ENCODE data around the gene JAZF1.
"Not testable (repeated sequence)": the region's sequence is repeated elsewhere in the genome, so short reads cannot be mapped to it uniquely, and the experiment has no call there.

The JAZF1 gene

DNA sequence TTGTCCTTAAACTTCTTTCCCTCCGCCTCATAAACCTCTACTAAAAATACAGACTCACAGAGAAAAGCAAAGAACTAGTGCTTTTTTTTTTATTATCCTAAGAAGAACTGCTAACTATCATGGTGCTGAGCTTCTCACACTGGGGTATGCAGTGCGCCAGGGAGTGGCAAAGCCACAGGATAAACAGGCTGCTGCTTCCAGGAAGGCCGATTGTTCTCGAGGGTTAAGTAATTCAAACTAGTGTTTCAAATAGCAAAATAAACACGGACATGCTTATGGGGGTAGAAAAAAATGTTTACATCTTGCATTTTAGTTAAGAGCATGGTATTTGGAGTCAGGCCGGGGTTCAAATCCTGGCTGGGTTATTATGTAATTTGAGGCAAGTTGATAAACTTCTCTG lies 283.6 kb downstream of the JAZF1 start:
- no peak for DNase-seq

DNA sequence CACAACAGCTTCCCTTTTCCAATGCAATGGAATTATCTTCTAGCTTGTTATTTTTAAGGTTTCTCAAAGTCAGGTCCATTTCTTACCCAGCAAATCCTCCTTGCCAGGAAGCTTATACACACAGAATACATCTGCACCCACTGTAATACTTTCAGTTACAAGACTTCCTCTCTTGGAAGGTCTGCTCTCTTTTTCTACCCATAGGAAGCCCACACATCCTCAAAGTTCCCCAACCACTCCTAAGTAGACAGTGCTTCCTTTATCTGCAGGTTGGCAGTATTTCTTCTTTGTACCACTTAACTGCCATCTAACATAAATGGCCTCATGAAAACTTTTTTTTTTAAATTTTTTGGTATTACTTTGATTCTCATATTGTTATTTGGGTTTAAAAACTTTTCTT lies 285.0 kb downstream of the JAZF1 start:
- no peak for DNase-seq

DNA sequence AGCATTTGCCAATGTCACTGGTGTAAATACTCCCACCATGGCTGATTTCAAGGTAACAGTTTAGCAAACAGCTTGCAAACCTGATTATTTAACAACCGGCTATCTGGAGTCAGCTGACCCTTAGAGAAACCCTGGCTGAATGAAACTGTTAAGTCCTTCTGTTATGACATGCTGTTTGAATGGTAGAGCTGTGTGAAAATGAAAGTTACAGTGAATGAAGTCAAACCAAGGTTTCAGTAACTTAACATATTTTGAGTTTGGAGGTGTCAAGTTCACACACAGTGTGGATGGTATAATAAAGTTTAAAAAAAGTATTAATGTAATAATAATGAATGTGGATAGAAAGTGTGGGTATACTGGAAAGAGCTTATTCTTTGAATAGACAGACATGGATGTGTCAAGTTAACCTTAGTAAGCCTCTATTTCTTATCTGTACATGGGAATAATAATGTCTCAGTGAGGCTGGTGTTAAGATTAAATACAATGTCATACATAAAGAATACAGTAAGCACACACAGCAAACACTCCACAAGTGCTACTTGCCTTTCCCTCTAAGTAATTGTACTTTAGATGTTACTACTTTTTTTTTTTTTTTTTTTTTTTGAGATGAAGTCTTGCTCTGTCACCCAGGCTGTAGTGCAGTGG lies 290.3 kb downstream of the JAZF1 start:
- no peak for DNase-seq

DNA sequence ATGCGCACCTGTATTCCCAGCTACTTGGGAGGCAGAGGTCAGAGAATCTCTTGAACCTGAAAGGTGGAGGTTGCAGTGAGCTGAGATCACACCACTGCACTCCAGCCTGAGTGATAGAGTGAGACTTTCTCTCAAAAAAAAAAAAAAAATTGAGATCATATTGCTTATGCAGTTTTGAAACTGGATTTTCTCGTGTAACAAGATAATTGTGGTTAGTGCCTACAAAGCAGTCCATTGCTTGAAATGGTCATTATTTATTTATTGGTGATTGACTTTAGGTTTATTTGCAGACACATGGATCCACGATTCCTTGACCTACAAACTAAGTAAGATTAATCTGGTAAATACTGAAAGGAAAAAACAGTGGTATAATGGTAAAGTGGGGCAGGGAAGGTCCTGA lies 290.8 kb downstream of the JAZF1 start:
- DNase-seq = no peak

DNA sequence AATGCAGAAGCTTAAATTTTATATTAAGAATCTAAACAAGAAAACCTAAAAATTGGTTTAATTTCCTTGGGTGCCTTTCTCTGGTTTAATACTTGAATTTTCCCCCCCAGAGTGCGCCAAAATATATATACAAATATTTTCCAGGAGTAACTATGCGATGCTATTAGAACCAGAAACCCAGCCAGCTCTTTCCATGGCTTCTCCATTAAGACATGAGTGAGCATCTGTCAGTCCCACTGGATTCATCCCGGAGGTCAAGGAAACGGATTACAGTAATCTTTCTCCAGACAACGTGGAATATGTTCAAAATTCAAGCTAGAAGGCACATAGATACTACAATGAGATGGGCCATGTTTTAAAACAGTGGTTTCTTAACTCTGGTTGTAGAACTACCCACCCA lies 291.9 kb downstream of the JAZF1 start:
- DNase-seq = no peak

DNA sequence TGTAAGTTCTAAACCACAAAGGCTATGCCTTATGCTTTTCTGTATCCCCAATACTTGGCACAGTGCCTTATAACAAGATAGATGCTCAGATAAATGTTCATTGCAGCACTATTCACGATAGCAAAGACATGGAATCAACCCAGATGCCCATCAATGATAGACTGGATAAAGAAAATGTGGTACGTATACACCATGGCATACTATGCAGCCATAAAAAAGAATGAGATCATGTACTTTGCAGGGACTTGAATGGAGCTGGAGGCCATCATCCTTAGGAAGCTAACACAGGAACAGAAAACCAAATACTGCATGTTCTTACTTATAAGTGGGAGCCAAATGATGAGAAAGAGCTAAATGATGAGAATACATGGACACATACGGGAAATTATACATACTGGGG lies 293.9 kb downstream of the JAZF1 start:
- not testable (repeated sequence) for DNase-seq

DNA sequence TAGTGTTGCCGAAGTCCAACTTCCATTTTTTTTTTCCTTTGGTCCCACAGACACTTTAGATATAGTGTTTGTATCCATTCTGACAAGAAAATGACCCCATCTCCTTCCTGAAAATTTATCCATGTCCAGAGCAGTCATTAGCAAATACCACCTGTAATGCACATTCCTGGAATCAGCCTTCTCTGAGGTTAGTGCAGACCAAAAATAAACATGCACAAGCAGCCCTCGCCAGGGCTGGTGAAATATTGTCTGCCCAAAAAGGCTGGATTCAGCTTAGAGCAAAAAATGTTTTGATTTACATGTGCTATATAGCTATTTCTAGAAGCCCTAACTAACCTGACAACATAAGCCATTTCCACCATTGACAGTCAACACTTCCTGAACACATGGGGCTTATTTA lies 294.9 kb downstream of the JAZF1 start:
- no peak for DNase-seq

DNA sequence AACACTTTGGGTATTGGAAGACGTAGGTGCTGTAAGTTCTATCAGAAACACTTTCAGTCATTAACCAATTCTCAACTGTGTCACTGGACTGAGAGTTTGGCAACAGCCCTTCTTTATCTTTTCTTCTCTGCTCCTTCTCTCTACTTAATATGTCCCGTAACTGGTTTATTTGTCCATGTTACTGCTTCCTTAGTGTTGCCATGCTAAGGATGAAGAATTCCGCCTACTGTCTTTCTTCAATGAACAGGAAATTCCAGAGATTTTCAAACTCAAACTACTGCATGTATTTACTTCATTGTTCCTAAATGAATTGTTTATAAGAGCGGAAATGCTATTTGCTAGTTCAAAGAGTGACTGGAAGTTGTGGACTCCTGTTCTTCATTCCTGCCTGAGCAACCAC lies 296.9 kb downstream of the JAZF1 start:
- no peak for DNase-seq

DNA sequence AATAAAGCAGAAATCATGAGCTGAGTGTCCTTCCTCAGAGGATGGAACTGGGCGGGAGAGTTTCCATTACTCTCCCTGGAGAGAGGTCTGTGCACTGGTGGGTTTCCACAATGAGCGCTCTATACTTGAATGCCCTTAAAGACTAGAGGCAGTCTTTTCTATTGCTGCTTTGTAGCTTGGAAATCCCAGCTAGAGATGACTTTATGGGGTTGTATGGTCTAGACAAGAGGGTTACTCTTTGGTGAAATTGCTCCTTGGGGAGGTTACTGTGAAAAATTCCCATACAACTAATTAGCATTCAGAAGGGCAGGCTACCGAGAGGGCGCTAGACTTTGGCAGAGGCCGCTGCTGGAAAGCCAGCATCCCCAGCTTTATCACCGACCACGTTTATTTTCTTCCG lies 303.8 kb downstream of the JAZF1 start:
- DNase-seq = no peak

DNA sequence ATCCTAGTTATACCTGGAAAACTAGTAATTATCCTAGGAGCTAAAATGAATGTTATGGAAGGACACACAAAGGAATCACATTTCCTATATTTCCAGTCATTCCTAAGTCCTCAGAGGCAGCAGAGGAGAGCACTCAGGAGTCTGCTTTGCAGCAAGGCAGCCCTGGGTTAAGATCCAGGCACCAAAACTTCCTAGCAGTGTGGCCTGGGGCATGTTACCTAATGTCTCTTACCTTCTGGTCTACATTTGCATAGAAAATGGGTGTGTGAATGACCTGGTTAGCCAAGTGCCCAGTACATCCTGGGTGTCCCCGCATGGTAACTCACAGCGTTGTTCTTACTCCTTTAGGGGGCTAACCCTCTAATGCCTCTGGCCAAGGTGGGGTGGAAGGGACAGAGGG lies 304.8 kb downstream of the JAZF1 start:
- no peak for DNase-seq

DNA sequence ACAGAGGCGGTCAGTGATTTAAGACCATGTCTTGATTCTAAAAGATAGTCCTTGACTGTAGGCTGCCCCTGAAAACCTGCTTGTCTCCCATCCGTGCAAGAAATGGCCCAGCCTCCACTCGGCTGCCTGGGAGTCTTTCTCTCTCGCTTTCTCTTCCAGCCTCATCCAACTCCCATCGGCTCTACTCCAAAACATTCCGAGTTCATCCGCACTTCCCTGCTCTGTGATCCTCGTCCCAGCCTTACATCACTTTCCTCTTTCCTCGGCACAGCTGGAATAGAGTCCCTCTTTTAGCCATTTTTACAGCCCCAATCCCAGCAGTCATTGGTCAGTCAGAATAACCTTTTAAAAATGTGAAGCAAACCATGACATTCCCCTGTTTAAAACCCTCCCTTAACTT lies 305.5 kb downstream of the JAZF1 start:
- DNase-seq = no peak

DNA sequence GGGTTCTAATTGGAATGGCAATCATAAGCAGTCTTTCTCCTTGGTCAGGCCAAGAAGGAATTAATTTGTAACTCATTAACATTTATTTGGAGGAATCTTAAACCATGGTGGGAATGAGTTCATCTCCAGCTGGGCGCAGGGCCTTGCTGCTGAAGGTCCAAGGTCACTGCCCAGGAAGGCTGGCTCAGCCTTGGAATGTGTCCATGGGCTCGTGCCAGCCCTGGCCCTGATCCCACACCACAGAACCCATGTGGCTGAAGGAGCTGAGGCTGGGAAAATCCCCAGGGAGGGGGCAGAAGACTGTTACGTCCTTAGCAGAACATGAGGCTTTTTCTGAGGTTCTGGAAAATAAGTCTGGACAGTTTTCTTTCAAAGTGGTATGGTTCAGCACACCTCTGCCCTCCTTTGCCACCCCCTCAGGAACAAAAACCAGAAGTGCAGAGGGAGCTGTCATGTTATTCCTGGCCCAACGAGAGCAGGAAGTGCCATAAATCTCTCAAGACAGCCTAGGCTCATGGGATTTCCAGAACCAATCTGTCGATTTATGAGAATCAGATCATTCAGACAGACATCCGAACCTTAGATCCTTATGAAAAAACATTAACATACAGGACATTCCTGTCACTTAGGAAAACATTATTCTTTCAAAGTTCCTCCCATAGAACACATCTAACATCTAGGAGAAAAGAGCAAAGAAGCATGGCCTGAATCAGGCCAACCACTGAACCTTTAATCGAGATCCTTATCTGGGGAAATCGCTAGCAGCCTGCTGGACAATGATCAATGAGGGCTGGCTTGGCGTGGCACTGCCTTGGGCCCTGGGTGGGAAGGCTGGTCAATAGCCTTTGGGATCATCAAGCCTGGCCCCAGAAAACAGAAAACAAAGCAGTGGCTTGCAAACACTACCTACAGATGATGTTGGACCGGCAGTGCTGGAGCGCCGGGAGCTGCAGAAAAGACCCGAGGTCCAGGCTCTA lies 306.3 kb downstream of the JAZF1 start:
- no peak for DNase-seq

DNA sequence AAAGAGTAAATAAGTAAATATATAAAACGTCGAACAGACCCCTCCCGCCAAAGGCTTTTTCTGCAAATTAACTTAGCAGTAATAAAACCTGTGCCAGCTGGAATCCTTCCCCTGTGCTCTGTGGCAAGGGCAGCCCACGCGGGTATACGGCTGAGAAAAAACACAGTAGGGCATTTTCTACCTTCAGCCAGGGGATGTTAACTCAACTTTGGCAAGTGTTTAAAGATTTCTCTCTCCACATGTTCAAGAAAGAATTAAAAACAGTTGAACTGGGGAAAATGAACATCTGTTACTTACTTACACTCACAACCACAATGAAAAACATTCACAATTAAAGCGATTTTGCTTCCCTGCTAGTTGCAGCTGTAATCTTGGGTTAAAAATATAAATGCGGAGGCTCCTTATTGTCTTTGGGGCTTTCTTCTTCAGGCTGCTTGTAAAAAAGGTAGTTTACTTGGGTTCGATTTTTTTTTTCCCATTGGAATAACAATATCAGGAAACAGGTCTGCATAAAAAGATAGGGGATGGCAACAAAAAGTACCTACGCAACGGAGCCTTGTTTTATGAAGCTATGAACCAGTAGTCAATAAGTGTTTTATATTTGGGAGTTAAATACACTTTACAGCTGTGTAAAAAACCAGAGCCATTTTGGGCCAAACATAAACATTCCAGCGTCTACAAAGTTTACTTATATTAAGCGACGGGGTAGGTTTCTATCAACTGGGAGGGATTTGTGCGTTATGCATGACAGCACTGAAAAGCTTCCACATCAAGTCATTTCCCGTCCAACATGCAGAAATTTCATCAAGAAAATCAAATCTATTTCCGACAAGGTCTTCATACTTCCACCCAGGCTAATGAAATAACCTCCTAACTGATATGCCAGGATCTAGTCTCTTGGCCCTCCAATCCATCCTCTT lies 308.0 kb downstream of the JAZF1 start:
- DNase-seq = no peak

DNA sequence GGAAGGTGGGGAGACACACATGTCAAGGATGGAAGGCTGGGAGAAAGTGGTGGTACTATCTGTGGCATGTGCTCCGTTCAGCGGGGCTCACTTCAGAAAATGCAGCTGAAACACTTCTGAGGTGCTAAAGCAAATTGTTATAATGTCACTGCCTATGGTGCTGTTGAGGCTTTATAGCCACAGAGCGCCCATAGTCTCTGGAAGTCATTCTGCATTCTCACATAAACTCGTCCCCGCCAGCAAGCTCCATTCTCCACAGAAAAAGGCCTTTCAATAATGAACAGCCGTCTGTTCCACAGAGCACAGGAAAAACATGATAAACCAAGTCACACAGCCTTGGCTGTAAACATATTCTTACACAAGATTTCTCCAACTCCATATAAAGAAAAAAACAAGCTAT lies 308.7 kb downstream of the JAZF1 start:
- DNase-seq = no peak

DNA sequence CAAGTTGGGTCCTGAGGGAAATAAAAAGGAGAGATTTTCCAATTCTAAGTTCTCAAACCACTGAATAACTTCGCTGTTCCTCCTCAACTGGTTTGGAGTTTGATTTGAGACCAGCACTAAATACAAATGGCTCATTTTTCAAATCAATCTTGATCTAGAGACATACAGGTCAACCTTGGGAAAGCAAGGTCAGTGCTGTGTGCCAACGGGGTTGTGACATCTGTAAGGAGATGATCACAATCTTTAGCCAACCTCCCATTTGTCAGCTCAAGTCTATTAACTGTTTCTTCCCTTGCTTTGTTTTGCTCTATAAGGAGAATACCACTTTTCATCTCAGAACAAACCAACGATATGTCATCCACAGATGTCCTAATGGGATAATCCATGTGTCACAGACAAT lies 309.5 kb downstream of the JAZF1 start:
- no peak for DNase-seq

DNA sequence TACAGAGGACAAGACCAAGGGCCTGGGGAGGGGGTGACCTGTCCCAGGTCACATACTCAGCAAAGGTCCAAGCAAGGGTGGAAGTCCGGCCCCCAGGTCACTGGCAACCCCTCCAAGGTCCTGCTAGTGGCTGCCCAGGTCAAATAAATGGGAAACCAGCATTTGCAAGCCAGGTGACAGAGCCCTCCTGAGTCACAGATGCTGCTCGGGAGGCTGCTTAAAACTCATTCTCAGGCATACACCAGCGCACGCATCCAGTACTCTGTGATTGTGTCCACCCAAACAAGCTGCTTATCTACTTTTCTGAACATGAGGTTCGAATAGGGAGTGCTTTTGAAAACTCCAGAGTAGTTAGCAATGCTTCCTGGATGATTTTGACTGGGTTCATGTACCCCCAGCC lies 310.0 kb downstream of the JAZF1 start:
- no peak for DNase-seq

DNA sequence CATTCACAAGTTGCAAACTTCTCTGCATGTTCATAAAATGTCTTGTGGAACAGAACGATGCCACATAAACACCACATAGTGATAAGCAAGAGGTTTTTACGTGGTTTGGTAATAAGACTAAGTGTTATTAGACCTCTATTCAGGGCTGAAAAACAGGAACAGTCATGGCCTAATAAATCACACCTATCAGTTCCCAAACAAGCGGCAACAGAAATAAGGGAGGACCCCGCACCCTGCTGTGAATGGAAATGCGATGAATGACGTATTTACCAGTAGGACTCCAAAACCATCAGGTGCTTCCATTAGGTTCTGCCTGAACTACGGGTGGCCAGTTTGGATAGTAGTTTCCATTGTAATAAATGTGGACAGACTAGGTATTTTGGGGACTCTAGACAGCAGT lies 311.5 kb downstream of the JAZF1 start:
- DNase-seq = no peak

DNA sequence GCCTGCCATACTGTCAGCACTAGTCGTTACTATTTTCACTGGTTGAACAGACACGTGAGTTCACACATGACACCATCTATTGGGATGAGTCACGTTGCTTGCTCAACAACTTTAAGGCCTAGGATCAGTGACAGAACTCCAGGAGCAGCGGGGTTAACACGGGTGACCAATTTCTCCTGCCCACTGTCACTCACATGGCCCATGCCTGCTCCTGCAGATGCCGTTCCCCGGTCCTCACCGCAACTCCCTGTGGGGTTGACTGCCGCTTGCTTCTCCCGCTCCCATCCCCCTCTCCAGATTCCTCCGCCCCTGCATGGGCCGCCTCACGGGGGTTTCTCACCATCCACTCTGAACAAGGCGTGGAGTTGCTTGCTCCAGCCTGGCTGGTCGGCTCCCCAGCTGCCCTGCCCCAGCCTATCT lies 312.5 kb downstream of the JAZF1 start:
- DNase-seq = no peak

DNA sequence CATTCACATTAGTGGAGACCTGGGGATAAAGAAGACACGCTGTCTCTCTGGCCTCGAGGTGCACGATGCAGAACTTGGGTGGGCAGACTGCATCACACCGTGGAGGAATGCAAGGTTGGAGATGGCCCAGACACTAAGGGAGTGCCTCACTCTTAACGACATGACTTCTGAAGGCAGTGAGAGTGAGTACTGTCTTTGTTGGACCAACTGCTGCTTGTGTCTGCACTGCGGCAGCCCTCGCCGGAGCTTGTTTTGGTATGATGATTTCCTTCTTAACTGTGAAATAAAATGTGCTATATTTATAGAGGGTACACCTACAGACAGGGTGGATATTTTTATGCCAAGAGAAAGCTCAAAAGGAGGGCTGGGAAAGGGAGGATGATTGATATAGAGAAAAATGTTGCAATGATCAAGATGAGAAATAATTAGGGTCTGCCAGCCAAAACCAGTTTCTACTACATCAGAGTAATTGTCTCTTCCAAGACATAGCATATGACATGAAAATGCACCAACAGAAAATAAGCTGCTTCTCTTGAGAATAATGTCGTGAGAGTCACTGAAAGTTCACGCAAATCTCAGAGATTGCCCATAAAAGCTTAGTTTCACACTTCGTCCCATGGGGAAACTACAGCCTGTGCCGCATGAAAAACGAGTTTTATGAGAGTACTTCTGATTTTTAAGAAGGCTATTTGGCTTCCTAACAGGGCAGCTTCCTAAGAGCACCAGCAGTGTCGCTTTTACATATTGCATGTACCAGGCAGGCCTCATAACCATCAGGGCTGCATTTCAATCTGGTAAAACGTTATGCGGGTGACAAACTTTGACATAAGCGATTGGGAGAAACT lies 313.5 kb downstream of the JAZF1 start:
- no peak for DNase-seq

DNA sequence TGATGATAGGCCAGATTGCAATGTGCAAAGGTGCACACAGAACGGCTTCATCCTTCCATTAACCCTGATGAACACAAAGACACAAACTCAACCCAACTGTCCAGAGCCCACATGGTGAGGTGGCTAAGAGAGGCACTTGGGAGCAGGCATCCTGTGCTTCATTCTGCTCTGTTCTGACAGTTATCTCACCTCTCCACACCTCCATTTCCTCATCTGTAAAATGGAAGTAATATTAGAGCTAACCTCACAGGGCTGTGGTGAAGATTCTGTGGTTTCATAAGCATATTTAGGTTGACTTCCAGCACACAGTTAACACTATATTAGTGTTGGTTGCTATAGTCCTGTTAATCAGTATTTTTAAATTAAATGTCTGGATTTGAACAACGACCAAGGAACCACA lies 314.3 kb downstream of the JAZF1 start:
- no peak for DNase-seq

DNA sequence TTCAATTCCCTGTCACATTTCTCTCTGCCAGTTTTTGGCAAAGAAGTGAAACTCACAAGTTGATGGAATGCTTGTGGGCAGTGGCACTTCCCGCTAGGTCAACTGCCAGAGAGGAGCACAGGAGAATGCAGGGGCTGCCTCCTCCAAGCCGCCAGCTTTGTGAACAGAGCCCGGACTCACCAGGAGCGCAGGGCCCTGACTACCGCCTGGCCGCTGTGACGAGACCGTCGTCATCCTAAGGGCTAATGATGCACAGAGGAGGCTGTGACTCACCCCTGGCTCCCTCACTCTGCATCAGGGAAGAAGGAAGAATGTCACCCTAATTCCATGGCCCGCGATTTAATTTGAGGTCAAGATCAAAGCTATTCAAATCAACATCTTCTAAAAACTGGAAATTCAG lies 316.7 kb downstream of the JAZF1 start:
- no peak for DNase-seq

DNA sequence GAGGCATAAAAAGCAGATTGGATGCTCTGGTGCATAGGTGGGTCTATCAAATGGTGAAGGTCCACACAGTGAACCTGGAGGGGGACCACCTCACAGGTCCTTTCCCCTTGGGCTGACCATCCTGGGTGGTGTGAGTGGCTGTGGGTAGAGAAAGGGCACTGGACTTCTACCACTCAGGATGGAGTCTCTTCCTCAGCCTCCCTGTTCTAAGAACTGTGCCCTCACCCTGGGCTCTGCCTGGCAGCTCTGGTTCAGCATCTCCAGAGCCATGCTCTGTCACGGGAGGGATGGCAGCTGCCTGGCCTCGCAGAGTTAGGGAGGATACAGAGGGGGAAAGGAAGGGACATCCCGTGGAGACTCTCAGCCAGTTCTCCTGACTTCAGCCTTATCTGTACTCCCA lies 318.8 kb downstream of the JAZF1 start:
- DNase-seq = no peak
